GM12873 (cell line): ENCODE results near the gene CELA2A.

Experiments used
- CTCF ChIP-seq: IDR thresholded peaks from 2 replicates; pipeline ENCODE4 v1.5.1; 2012; ENCODE audit warnings: low read depth, mild to moderate bottlenecking, moderate library complexity, low read length, control low read depth; ENCODE audit not compliant: insufficient read depth; ENCODE audit errors: missing control alignments

CELA2A gene

DNA sequence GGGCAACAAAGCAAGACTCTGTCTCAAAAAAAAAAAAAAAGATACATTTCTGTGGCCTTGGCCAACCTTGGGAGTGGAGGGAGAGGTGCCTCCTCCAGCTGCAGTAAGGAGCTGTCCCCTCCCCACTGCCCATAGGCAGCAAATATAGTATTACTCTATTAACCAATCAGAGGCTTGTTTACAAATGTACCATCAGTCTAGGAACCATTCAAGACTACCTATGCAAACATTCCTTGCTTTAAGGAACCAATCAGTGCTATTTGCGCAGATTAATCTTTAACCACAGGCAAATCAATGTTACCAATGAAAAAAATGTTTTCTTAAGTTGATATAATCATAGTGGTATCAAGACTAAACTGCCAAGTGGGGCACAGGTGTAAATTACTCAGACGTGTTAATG, 1.1 kb downstream of the CELA2A start:
- no peak for TF ChIP-seq CTCF

GRCh38 chr1:15459771-15460707, 3.5 kb downstream of the CELA2A start:
- no peak for TF ChIP-seq CTCF

GRCh38 chr1:15460708-15461095, 4.2 kb downstream of the CELA2A start:
- no peak for TF ChIP-seq CTCF

- TF ChIP-seq CTCF: no peak
Observed at GRCh38 chr1:15465674-15466073, 9.1 kb downstream of the CELA2A start.

DNA sequence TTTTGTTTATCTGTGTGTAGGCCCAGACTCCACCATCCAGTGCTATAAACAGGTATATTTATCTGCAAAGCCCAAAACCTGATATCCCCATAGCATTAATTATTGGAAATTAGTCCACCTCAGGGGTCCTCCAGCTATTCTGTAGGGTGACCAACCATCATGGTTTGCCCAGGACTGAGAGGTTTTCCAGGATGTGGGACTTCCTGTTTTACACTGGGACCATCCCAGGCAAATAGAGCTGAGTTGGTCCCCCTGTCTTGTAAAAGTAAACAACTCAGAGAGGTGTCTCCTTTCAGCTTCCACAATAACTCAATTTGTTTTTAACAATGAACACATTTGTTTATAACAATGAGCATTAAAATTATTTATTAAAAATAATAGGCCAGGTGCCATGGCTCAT, 11.6 kb downstream of the CELA2A start:
- no peak for TF ChIP-seq CTCF

DNA sequence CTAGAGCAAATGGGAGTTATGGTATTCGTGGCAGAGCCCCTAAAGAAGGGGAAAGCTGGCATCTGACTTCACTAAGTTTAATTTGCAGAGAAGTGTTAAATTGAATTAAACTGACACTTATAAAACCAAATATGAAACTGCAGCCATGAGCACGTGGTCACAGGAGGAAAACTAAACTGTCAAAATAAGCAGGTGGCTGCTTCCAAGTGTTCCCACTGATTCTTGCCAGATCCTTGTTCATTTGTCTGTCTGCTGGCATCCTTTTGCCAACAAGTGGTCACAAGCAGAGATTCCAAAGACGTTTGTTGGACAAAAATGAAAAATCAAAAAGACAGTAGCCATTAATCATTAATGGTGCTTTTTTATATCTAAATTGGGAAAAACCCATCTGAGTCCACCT, 12.8 kb downstream of the CELA2A start:
- no peak for TF ChIP-seq CTCF

DNA sequence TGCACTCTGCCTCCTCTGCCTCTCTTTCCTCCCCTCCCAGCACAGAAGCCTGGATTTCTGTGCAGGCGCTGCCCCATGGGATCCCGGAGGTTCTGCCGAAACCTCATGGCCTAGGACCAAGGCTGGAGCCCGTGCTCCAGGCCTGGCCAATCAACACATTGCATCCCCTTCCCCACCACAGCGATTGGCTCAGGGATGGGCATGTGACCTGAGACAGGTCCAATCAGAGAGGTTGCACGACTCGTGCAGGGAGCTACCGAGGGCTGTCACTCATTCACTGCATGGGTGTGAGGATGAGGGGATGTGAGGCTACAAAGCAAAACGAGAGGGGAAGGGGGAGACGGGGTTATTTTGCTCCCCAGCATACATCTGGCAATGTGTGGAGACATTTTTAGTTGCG, 16.1 kb downstream of the CELA2A start:
- no peak for TF ChIP-seq CTCF
